Naive thymus-derived CD4-positive, alpha-beta T cell (primary cell): ENCODE results near the gene ARL2. TPM values are rescaled to one million over a fixed set of nuclear protein-coding genes. Genes with fewer than 3 reads are reported as not detected.

Experiments used
- ATAC-seq: fragments of 150-1000 bp; cut with Tn5 transposase; 2 replicates; pipeline ENCODE4 v1.10.0; 2021; ENCODE audit warnings: mild to moderate bottlenecking, moderate library complexity
- CTCF ChIA-PET: fragments of 350-600 bp; sonication (Branson Sonifier 250); formaldehyde crosslinking; loops from one replicate; lab custom pipeline; 2021; ENCODE audit warnings: antibody characterized with exemption; lab: Charles Lee
- POLR2A ChIA-PET: fragments of 350-600 bp; sonication (Branson Sonifier 250); formaldehyde crosslinking; loops from one replicate; lab custom pipeline; 2021; ENCODE audit warnings: antibody characterized with exemption, inconsistent platforms; lab: Charles Lee
- DNase-seq, 9 donors: peaks; one replicate each; pipeline versions ENCODE4 v3.0.0 to v3.0.0-alpha.2; 2020 to 2022; ENCODE audit warnings: mixed read lengths in 1 of 9
- H3K27ac ChIP-seq: one replicate; pipeline ENCODE4 v1.7.0; 2013; ENCODE audit warnings: mild to moderate bottlenecking, low read depth, low read length, moderate library complexity
- H3K27me3 ChIP-seq, 2 donors: one replicate each; pipeline ENCODE4 v1.7.0; 2013; ENCODE audit warnings: low read length in 2 of 2, mild to moderate bottlenecking in 2 of 2, moderate library complexity in 2 of 2; ENCODE audit not compliant: control insufficient read depth in 2 of 2, insufficient read depth in 2 of 2
- H3K36me3 ChIP-seq, 3 experiments: 1 replicate in 2 of 3; 2 replicates in 1 of 3; pipeline ENCODE4 v1.7.0; 2013; ENCODE audit warnings: low read length in 3 of 3, mild to moderate bottlenecking in 3 of 3, moderate library complexity in 1 of 3; ENCODE audit not compliant: insufficient read depth in 3 of 3, control insufficient read depth in 2 of 3
- H3K4me1 ChIP-seq, 2 donors: one replicate each; pipeline ENCODE4 v1.7.0; 2013; ENCODE audit warnings: low read length in 2 of 2, mild to moderate bottlenecking in 2 of 2, moderate library complexity in 1 of 2; ENCODE audit not compliant: control insufficient read depth in 2 of 2, insufficient read depth in 2 of 2
- H3K4me3 ChIP-seq: 2 replicates; pipeline ENCODE4 v1.7.0; 2013; ENCODE audit warnings: mild to moderate bottlenecking, low read length
- H3K9me3 ChIP-seq, 3 experiments: 1 replicate in 2 of 3; 2 replicates in 1 of 3; pipeline ENCODE4 v1.7.0; 2013; ENCODE audit warnings: low read length in 3 of 3; ENCODE audit not compliant: control insufficient read depth in 2 of 3
- H3K27ac Mint-ChIP-seq, 9 donors: one replicate each; pipeline ENCODE4 v1.8.0; 2020 to 2022; ENCODE audit warnings: mixed read lengths in 9 of 9, mild to moderate bottlenecking in 8 of 9, moderate library complexity in 5 of 9, inconsistent platforms in 2 of 9
- H3K27me3 Mint-ChIP-seq, 5 donors: one replicate each; pipeline ENCODE4 v1.8.0; 2021 to 2022; ENCODE audit warnings: mixed read lengths in 5 of 5, mild to moderate bottlenecking in 1 of 5
- H3K36me3 Mint-ChIP-seq, 5 donors: one replicate each; pipeline ENCODE4 v1.8.0; 2020 to 2022; ENCODE audit warnings: mixed read lengths in 5 of 5, mild to moderate bottlenecking in 3 of 5, inconsistent platforms in 1 of 5
- H3K4me1 Mint-ChIP-seq, 7 donors: one replicate each; pipeline ENCODE4 v1.8.0; 2020 to 2022; ENCODE audit warnings: mixed read lengths in 7 of 7, mild to moderate bottlenecking in 3 of 7, inconsistent platforms in 1 of 7
- H3K4me3 Mint-ChIP-seq, 10 donors: one replicate each; pipeline ENCODE4 v1.8.0; 2020 to 2022; ENCODE audit warnings: mild to moderate bottlenecking in 10 of 10, mixed read lengths in 10 of 10, moderate library complexity in 6 of 10, inconsistent platforms in 2 of 10
- H3K9me3 Mint-ChIP-seq, 11 donors: one replicate each; pipeline ENCODE4 v1.8.0; 2020 to 2022; ENCODE audit warnings: mixed read lengths in 11 of 11, mild to moderate bottlenecking in 4 of 11, inconsistent platforms in 1 of 11, moderate library complexity in 1 of 11
- intact Hi-C, 2 donors: fragments of 100-400 bp; cut with micrococcal nuclease; formaldehyde crosslinking; loops; one replicate each; pipeline ENCODE4 v1.15.1; 2023
- polyA plus RNA-seq, 2 donors: library from polyadenylated mRNA; unstranded; fragments of 300-500 nt; fragmentation: Illumina TruSeq; gene quantifications; one replicate each; pipeline ENCODE4 v1.2.3, GENCODE V29; 2021
- total RNA-seq, 6 experiments: library from RNA in 5 of 6; stranded (reverse) in 5 of 6; gene quantifications; 1 replicate in 5 of 6; 2 replicates in 1 of 6; pipeline ENCODE4 v1.2.3 and lab custom pipeline; 2021 to 2026

The ARL2 gene
- total and polyA plus RNA-seq, 7 experiments from 2014 or later = 22.6 to 96.1 (median 32.5) TPM

GRCh38 chr11:65036931-65037330 is 23.0 kb downstream of the ARL2 start:
- CTCF ChIA-PET = no interaction called here

GRCh38 chr11:65040520-65040846 is 26.5 kb downstream of the ARL2 start:
- H3K36me3 ChIP-seq = peaks cover 0 to 41% (median 0%) of the 10 kb centered on the region in 3 experiments
- intact Hi-C loops = loop anchor here (1.0 to 5.0 kb wide), 7 partner anchors 14 to 220 kb away; partner anchors contain the start of genes ATG2A (in 1 of the 2), CDCA5 (in 1 of the 2), FAU (in 1 of the 2) and MRPL49 (in 1 of the 2)
- ChIA-PET CTCF (interaction anchor here (0.7 to 1.1 kb wide), 3 partner anchors 12 to 71 kb away, joined by 3 to 4 read pairs (median 3); partner anchors contain the start of gene TM7SF2), POLR2A (interaction anchor here (0.7 to 3.3 kb wide), 10 partner anchors 9 to 710 kb away, joined by 3 to 20 read pairs (median 4); partner anchors contain the start of genes ARL2, FAU, MRPL49 and RASGRP2)
- H3K4me3 Mint-ChIP-seq = peak overlapping the region; percentile 90 to 96 (median 94)
- H3K4me1 Mint-ChIP-seq = peaks cover 10 to 23% (median 18%) of the 10 kb centered on the region in 7 donors
- H3K27ac Mint-ChIP-seq = peak overlapping the region; percentile 69 to 95 (median 92)
- H3K4me3 ChIP-seq = peak overlapping the region; percentile 86
- H3K27me3 ChIP-seq = no peaks in the 10 kb centered on the region
- H3K36me3 Mint-ChIP-seq = peaks cover 0 to 10% (median 5%) of the 10 kb centered on the region in 5 donors
- no peaks in the 10 kb centered on the region for H3K9me3 ChIP-seq
- ATAC-seq (no peak), DNase-seq (no peak)
- no peaks in the 10 kb centered on the region for H3K27me3 Mint-ChIP-seq
- H3K9me3 Mint-ChIP-seq = no peaks in the 10 kb centered on the region
- peak overlapping the region; percentile 78 for H3K27ac ChIP-seq
- peaks cover 0 to 9% of the 10 kb centered on the region in 2 donors for H3K4me1 ChIP-seq

More at GRCh38 chr11:65036931-65037330, 23.0 kb downstream of the ARL2 start:
- Histone ChIP-seq H3K4me1 (peaks cover 0 to 8% of the 10 kb centered on the region in 2 donors), H3K36me3 (peaks cover 0 to 53% (median 0%) of the 10 kb centered on the region in 3 experiments), H3K9me3 (no peaks in the 10 kb centered on the region), H3K27ac (no peak overlapping the region), H3K4me3 (no peak overlapping the region), H3K27me3 (no peaks in the 10 kb centered on the region)
- H3K9me3 Mint-ChIP-seq = no peaks in the 10 kb centered on the region
- H3K36me3 Mint-ChIP-seq = peaks cover 0 to 5% (median 0%) of the 10 kb centered on the region in 5 donors
- H3K4me3 Mint-ChIP-seq = no peak overlapping the region
- DNase-seq = no peak
- POLR2A ChIA-PET = interaction anchor here (2.4 kb wide), 1 partner anchor 8 kb away, joined by 9 read pairs; no protein-coding TSS in a partner anchor
- ATAC-seq = no peak
- H3K27me3 Mint-ChIP-seq = no peaks in the 10 kb centered on the region
- intact Hi-C loops = no loop called here
- peaks cover 0 to 13% (median 7%) of the 10 kb centered on the region in 7 donors for H3K4me1 Mint-ChIP-seq
- no peak overlapping the region for H3K27ac Mint-ChIP-seq

GRCh38 chr11:65040847-65041622 is 27.1 kb downstream of the ARL2 start, which contains the start of gene SAC3D1:
TSS of gene SAC3D1 (plus strand) at chr11:65041210. CDS start at chr11:65041293, 83 bp downstream.
- peak; percentile 74 to 94 (median 88) for DNase-seq
- Histone ChIP-seq H3K36me3 (peaks cover 0 to 40% (median 0%) of the 10 kb centered on the region in 3 experiments), H3K9me3 (no peaks in the 10 kb centered on the region), H3K27me3 (no peaks in the 10 kb centered on the region), H3K27ac (peak within 1 kb of the TSS; percentile 78), H3K4me3 (peak within 1 kb of the TSS; percentile 86), H3K4me1 (peaks cover 3 to 9% of the 10 kb centered on the region in 2 donors)
- Mint-ChIP-seq H3K27me3 (no peaks in the 10 kb centered on the region), H3K4me3 (peak within 1 kb of the TSS; percentile 90 to 96 (median 94)), H3K27ac (peak within 1 kb of the TSS; percentile 69 to 95 (median 92)), H3K36me3 (peaks cover 0 to 6% (median 5%) of the 10 kb centered on the region in 5 donors), H3K4me1 (peaks cover 11 to 25% (median 20%) of the 10 kb centered on the region in 7 donors), H3K9me3 (no peaks in the 10 kb centered on the region)
- ATAC-seq = peak; percentile 95
- intact Hi-C loops = loop anchor here (1.0 to 5.0 kb wide), 12 partner anchors 14 to 220 kb away; partner anchors contain the start of genes CDCA5 (in 2 of the 2), PPP2R5B (in 2 of the 2), SNX15 (in 2 of the 2) and ZFPL1 (in 2 of the 2)
- POLR2A ChIA-PET = interaction anchor here (0.7 to 3.3 kb wide), 12 partner anchors 8 to 1537 kb away, joined by 3 to 20 read pairs (median 4); partner anchors contain the start of genes ARL2, FAU, MRPL49 and RASGRP2
- CTCF ChIA-PET = interaction anchor here (0.8 to 1.2 kb wide), 3 partner anchors 13 to 34 kb away, joined by 3 to 6 read pairs (median 3); no protein-coding TSS in a partner anchor

GRCh38 chr11:65042891-65043290 is 28.9 kb downstream of the ARL2 start:
- CTCF ChIA-PET = no interaction called here
- Mint-ChIP-seq H3K27ac (peak overlapping the region in 3 of 9 donors; percentile 33 to 70 (median 69)), H3K4me3 (peak overlapping the region; percentile 21 to 93 (median 88)), H3K27me3 (no peaks in the 10 kb centered on the region), H3K4me1 (peaks cover 18 to 42% (median 35%) of the 10 kb centered on the region in 7 donors), H3K36me3 (peaks cover 0 to 6% (median 5%) of the 10 kb centered on the region in 5 donors), H3K9me3 (no peaks in the 10 kb centered on the region)
- Histone ChIP-seq H3K27ac (no peak overlapping the region), H3K4me3 (no peak overlapping the region), H3K36me3 (peaks cover 0 to 29% (median 0%) of the 10 kb centered on the region in 3 experiments), H3K9me3 (no peaks in the 10 kb centered on the region), H3K4me1 (peaks cover 9 to 12% of the 10 kb centered on the region in 2 donors), H3K27me3 (no peaks in the 10 kb centered on the region)
- POLR2A ChIA-PET = interaction anchor here (0.8 to 1.4 kb wide), 3 partner anchors 8 to 92 kb away, joined by 3 to 4 read pairs (median 3); no protein-coding TSS in a partner anchor
- intact Hi-C loops = loop anchor here (5.0 kb wide), 2 partner anchors 69 to 121 kb away; partner anchors contain the start of genes PPP2R5B (in 1 of the 2) and TM7SF2 (in 1 of the 2)
- ATAC-seq = no peak
- DNase-seq = no peak

GRCh38 chr11:65043881-65044501 is 30.0 kb downstream of the ARL2 start:
- peaks cover 0 to 6% (median 5%) of the 10 kb centered on the region in 5 donors for H3K36me3 Mint-ChIP-seq
- peaks cover 9 to 17% of the 10 kb centered on the region in 2 donors for H3K4me1 ChIP-seq
- H3K9me3 ChIP-seq = no peaks in the 10 kb centered on the region
- H3K36me3 ChIP-seq = peaks cover 0 to 21% (median 0%) of the 10 kb centered on the region in 3 experiments
- no peak for ATAC-seq
- H3K4me3 ChIP-seq = no peak overlapping the region
- intact Hi-C loops = loop anchor here (5.0 kb wide), 2 partner anchors 68 to 122 kb away; partner anchors contain the start of genes PPP2R5B (in 1 of the 2) and TM7SF2 (in 1 of the 2)
- POLR2A ChIA-PET = no interaction called here
- H3K4me3 Mint-ChIP-seq = peak overlapping the region in 1 of 10 donors; percentile 34
- no peaks in the 10 kb centered on the region for H3K27me3 Mint-ChIP-seq
- no peak overlapping the region for H3K27ac Mint-ChIP-seq
- peaks cover 18 to 50% (median 39%) of the 10 kb centered on the region in 7 donors for H3K4me1 Mint-ChIP-seq
- H3K27ac ChIP-seq = no peak overlapping the region
- CTCF ChIA-PET = no interaction called here
- no peaks in the 10 kb centered on the region for H3K27me3 ChIP-seq
- H3K9me3 Mint-ChIP-seq = no peaks in the 10 kb centered on the region
- DNase-seq = no peak
